ENCODE results near the gene SDF2.
"Not testable (repeated sequence)": the region's sequence is repeated elsewhere in the genome, so short reads cannot be mapped to it uniquely, and the experiment has no call there.

SDF2 gene

GRCh38 chr17:28613931-28614381 is 47.8 kb downstream of the SDF2 start, which contains the start of gene RSKR:
Gene RSKR, minus strand, starts transcription at chr17:28614185. Its CDS starts 24 bp downstream, at chr17:28614161.
- Histone ChIP-seq H3K9ac (no peak within 1 kb of the TSS), H3K27ac (no peak within 1 kb of the TSS), H3K36me3 (ENCODE audit: control insufficient read depth, insufficient read depth, low read length) (no peaks in the 10 kb centered on the region), H3K4me1 (no peaks in the 10 kb centered on the region), H3K4me3 (ENCODE audit: low read depth, low read length) (no peak within 1 kb of the TSS), H3K27me3 (ENCODE audit: control insufficient read depth, insufficient read depth, low read length) (no peaks in the 10 kb centered on the region), H3K4me2 (ENCODE audit: low read length) (no peak within 1 kb of the TSS), H3K9me3 (ENCODE audit: control insufficient read depth, low read length) (no peaks in the 10 kb centered on the region), H2AFZ (no peak within 1 kb of the TSS), H3K79me2 (no peaks in the 10 kb centered on the region)
- TF ChIP-seq, protein P1, sequence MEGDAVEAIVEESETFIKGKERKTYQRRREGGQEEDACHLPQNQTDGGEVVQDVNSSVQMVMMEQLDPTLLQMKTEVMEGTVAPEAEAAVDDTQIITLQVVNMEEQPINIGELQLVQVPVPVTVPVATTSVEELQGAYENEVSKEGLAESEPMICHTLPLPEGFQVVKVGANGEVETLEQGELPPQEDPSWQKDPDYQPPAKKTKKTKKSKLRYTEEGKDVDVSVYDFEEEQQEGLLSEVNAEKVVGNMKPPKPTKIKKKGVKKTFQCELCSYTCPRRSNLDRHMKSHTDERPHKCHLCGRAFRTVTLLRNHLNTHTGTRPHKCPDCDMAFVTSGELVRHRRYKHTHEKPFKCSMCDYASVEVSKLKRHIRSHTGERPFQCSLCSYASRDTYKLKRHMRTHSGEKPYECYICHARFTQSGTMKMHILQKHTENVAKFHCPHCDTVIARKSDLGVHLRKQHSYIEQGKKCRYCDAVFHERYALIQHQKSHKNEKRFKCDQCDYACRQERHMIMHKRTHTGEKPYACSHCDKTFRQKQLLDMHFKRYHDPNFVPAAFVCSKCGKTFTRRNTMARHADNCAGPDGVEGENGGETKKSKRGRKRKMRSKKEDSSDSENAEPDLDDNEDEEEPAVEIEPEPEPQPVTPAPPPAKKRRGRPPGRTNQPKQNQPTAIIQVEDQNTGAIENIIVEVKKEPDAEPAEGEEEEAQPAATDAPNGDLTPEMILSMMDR (IDR thresholded peaks at IDR 0.05) = no peak

GRCh38 chr17:28612936-28613872 is 48.5 kb downstream of the SDF2 start:
- H3K9me3 ChIP-seq (ENCODE audit: control insufficient read depth, low read length) = no peaks in the 10 kb centered on the region
- H3K36me3 ChIP-seq (ENCODE audit: control insufficient read depth, insufficient read depth, low read length) = no peaks in the 10 kb centered on the region
- no peak overlapping the region for H2AFZ ChIP-seq
- H3K9ac ChIP-seq = no peak overlapping the region
- H3K4me3 ChIP-seq (ENCODE audit: low read depth, low read length) = no peak overlapping the region
- no peak overlapping the region for H3K4me2 ChIP-seq (ENCODE audit: low read length)
- no peaks in the 10 kb centered on the region for H3K4me1 ChIP-seq
- TF ChIP-seq, protein P1 (IDR thresholded peaks at IDR 0.05) = peak; percentile 68
- H3K27me3 ChIP-seq (ENCODE audit: control insufficient read depth, insufficient read depth, low read length) = no peaks in the 10 kb centered on the region
- H3K27ac ChIP-seq = no peak overlapping the region
- H3K79me2 ChIP-seq = no peaks in the 10 kb centered on the region

DNA sequence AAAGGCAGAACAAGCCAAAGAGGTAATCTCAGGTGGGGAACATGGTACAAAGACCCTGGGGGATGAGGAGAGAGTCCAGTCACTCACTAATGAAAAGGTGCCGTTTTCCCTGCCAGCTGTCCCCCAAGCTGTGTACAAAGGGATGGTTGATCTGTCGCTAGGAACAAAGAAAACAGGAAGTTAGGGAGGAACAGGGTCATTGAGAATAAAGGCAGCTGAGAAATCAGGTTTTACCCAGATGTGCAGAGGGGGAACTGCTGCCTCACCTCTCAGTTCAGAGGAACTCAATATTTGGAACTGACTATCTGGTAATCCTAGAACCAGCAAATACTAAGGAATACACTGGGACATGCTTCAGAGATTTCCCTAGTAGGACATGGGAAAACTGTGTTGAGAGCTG is 49.2 kb downstream of the SDF2 start:
- TF ChIP-seq, protein P1 (IDR thresholded peaks at IDR 0.05) = no peak
- no peak overlapping the region for H3K4me3 ChIP-seq (ENCODE audit: low read depth, low read length)
- H3K9ac ChIP-seq = no peak overlapping the region
- H3K4me2 ChIP-seq (ENCODE audit: low read length) = no peak overlapping the region
- H3K36me3 ChIP-seq (ENCODE audit: control insufficient read depth, insufficient read depth, low read length) = no peaks in the 10 kb centered on the region
- H3K79me2 ChIP-seq = no peaks in the 10 kb centered on the region
- no peak overlapping the region for H3K27ac ChIP-seq
- H3K4me1 ChIP-seq = no peaks in the 10 kb centered on the region
- no peaks in the 10 kb centered on the region for H3K9me3 ChIP-seq (ENCODE audit: control insufficient read depth, low read length)
- H2AFZ ChIP-seq = no peak overlapping the region
- no peaks in the 10 kb centered on the region for H3K27me3 ChIP-seq (ENCODE audit: control insufficient read depth, insufficient read depth, low read length)

- Histone ChIP-seq H3K4me3 (ENCODE audit: low read depth, low read length) (no peak overlapping the region), H3K9ac (no peak overlapping the region), H3K4me1 (no peaks in the 10 kb centered on the region), H3K27me3 (ENCODE audit: control insufficient read depth, insufficient read depth, low read length) (no peaks in the 10 kb centered on the region), H3K27ac (no peak overlapping the region), H3K9me3 (ENCODE audit: control insufficient read depth, low read length) (no peaks in the 10 kb centered on the region), H3K36me3 (ENCODE audit: control insufficient read depth, insufficient read depth, low read length) (no peaks in the 10 kb centered on the region), H3K79me2 (no peaks in the 10 kb centered on the region), H2AFZ (no peak overlapping the region), H3K4me2 (ENCODE audit: low read length) (no peak overlapping the region)
- TF ChIP-seq, protein P1 (IDR thresholded peaks at IDR 0.05) = no peak
Measured at GRCh38 chr17:28610376-28610775, 51.3 kb downstream of the SDF2 start.

GRCh38 chr17:28604031-28604430 is 57.7 kb downstream of the SDF2 start:
- not testable (repeated sequence) for H3K9ac ChIP-seq; H3K27me3 ChIP-seq (ENCODE audit: control insufficient read depth, insufficient read depth, low read length); H3K27ac ChIP-seq; H3K4me2 ChIP-seq (ENCODE audit: low read length); H2AFZ ChIP-seq; H3K9me3 ChIP-seq (ENCODE audit: control insufficient read depth, low read length); H3K36me3 ChIP-seq (ENCODE audit: control insufficient read depth, insufficient read depth, low read length); H3K4me1 ChIP-seq; H3K79me2 ChIP-seq; H3K4me3 ChIP-seq (ENCODE audit: low read depth, low read length)
